ENCODE measurements around the gene GAB2. TPM values are rescaled to one million over a fixed set of nuclear protein-coding genes. Genes with fewer than 3 reads are reported as not detected.

GAB2 gene
- total and polyA plus RNA-seq, 2 of the 13 experiments (the other 11 are each of a cell fraction or from before 2014, with no cell fraction given): 4.1 to 8.6 TPM

DNA sequence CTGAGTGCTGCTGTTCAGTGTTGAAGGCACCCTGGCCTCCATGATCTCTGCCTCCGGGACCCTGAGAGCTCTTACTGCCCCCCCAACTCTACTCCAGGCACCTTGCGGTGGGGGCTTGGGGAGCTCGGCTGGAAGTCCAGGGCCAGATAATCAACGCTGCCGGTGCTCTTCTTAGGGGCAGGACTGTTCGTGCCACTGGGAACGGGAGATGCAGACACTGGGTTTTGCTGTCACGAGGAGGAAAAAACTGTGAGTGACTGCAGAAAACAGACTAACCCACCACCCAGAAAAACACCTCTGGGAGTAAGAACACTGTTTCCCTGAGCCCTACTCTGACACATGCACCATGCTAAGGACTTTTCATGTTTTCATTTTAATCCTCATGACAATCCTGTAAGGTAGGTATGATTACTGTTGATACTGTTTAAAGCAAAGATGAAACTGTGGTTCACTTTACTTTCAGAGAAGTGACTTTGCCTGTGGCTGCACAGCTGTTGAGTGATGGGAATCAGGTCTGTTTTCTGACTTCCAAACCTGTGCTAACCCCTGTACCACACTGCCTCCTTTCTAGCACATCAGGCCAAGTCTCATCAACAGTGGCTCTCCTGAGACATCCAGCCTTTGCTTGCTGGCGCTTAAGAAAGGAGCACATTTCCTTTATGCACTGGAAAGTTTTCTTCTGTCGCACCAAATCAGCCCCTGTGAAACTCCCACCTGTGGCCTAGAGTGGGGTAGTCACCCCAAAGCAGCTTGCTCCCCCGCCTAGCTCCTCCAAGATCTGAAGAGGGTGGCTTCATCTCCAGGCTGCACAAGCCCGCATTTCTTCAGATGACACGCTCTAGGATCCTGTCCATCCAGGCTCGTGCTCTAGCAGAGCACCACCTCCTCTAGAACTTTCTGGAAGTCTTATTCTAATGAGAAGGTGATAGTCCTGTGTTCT, 197.1 kb downstream of the GAB2 start:
- Histone ChIP-seq H3K27me3 (ENCODE audit: control insufficient read depth in 1 of 2, insufficient read depth in 2 of 2, low read length in 2 of 2) (no peaks in the 10 kb centered on the region), H4K20me1 (ENCODE audit: insufficient read depth, low read length) (no peaks in the 10 kb centered on the region), H3K4me2 (ENCODE audit: low read depth, low read length) (no peak overlapping the region), H3K4me3 (replicated peaks in 1 of 3; ENCODE audit: insufficient read depth in 1 of 3, low read depth in 2 of 3, low read length in 3 of 3) (no peak overlapping the region), H3K36me3 (replicated peaks in 1 of 2; ENCODE audit: control insufficient read depth in 1 of 2, insufficient read depth in 2 of 2, low read length in 2 of 2) (peaks cover 22 to 48% of the 10 kb centered on the region in 2 experiments), H3K9ac (ENCODE audit: insufficient read depth, low read depth, low read length) (no peak overlapping the region), H3K9me3 (ENCODE audit: low read length) (no peaks in the 10 kb centered on the region), H2AFZ (ENCODE audit: low read length) (no peak overlapping the region), H3K79me2 (ENCODE audit: insufficient read depth, low read length) (no peaks in the 10 kb centered on the region), H3K4me1 (ENCODE audit: insufficient read depth, low read length) (peaks cover 11% of the 10 kb centered on the region), H3K27ac (ENCODE audit: extremely low read length, insufficient read depth, low read length) (no peak overlapping the region)
- BruUV-seq (replicated peaks): no TSS peak
- WGBS (ENCODE audit: low lambda C conversion rate): 89% methylated on average over 4 of the region's 14 CpGs
- intact Hi-C loops (cut with micrococcal nuclease; ENCODE audit: unreplicated experiment): no loop called here
- TF ChIP-seq, protein P1, sequence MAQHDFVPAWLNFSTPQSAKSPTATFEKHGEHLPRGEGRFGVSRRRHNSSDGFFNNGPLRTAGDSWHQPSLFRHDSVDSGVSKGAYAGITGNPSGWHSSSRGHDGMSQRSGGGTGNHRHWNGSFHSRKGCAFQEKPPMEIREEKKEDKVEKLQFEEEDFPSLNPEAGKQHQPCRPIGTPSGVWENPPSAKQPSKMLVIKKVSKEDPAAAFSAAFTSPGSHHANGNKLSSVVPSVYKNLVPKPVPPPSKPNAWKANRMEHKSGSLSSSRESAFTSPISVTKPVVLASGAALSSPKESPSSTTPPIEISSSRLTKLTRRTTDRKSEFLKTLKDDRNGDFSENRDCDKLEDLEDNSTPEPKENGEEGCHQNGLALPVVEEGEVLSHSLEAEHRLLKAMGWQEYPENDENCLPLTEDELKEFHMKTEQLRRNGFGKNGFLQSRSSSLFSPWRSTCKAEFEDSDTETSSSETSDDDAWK (CRISPR knock-in tag; IDR thresholded peaks at IDR 0.05): no peak
- TF ChIP-seq SOX13 (IDR thresholded peaks at IDR 0.05) (no peak), SOX13 (CRISPR knock-in tag; conservative IDR thresholded peaks at IDR 0.05 in 1 of 2, IDR thresholded peaks at IDR 0.05 in 1 of 2) (no peak), MYC (CRISPR knock-in tag; IDR thresholded peaks at IDR 0.05; ENCODE audit: borderline replicate concordance) (no peak), RCOR2 (CRISPR knock-in tag; IDR thresholded peaks at IDR 0.05) (no peak), FOXO1 (CRISPR knock-in tag; IDR thresholded peaks at IDR 0.05) (no peak), TCF12 (IDR thresholded peaks at IDR 0.05) (no peak), TCF12 (CRISPR knock-in tag; IDR thresholded peaks at IDR 0.05) (no peak)
- no peak for DNase-seq (ENCODE audit: low spot score)
- ATAC-seq: no peak
- FAIRE-seq: no peak
- in situ Hi-C loops (cut with HindIII; ENCODE audit: extremely low pct_ligation_motif_present, low pct_unique_long_range_greater_than_20kb): no loop called here
- POLR2A ChIA-PET: no interaction called here
- CTCF ChIA-PET (ENCODE audit: low intra/inter-chr PET ratio, low total read pairs): no interaction called here
